Measurements from ENCODE around the gene TDRD1. TPM values are rescaled to one million over a fixed set of nuclear protein-coding genes. Genes with fewer than 3 reads are reported as not detected.
"Not testable (repeated sequence)": the region's sequence is repeated elsewhere in the genome, so short reads cannot be mapped to it uniquely, and the experiment has no call there.

The TDRD1 gene
- total RNA-seq, result 1 to 10 TPM in 1 of 4 donors, not detected in 3; 1.7 TPM

GRCh38 chr10:114179148-114179547 lies at the start of gene TDRD1:
Gene TDRD1 (plus strand): TSS chr10:114179353. CDS start chr10:114187832, 8,479 bp downstream.
- no peaks in the 10 kb centered on the region for H3K36me3 ChIP-seq
- DNase-seq, result no peak

GRCh38 chr10:114131094-114131493 lies 48.1 kb upstream of the TDRD1 start:
- Histone ChIP-seq H3K4me1 (no peaks in the 10 kb centered on the region), H3K27me3 (no peaks in the 10 kb centered on the region), H3K9me3 (no peaks in the 10 kb centered on the region), H3K36me3 (peaks cover 0 to 98% (median 0%) of the 10 kb centered on the region in 3 donors), H3K27ac (no peak overlapping the region), H3K4me3 (no peak overlapping the region)
- no peak for TF ChIP-seq POLR2A (IDR thresholded peaks at IDR 0.05)
- no peak for TF ChIP-seq CTCF (IDR thresholded peaks at IDR 0.05)
- no peak for DNase-seq

More at GRCh38 chr10:114179148-114179547, at the start of gene TDRD1:
- TF ChIP-seq CTCF (IDR thresholded peaks at IDR 0.05), result no peak
- no peak for TF ChIP-seq POLR2A (IDR thresholded peaks at IDR 0.05)
- Histone ChIP-seq H3K4me1 (no peaks in the 10 kb centered on the region), H3K27me3 (no peaks in the 10 kb centered on the region), H3K27ac (no peak within 1 kb of the TSS), H3K9me3 (no peaks in the 10 kb centered on the region), H3K4me3 (no peak within 1 kb of the TSS)

GRCh38 chr10:114135476-114135875 lies 43.7 kb upstream of the TDRD1 start:
- peaks cover 0 to 78% (median 0%) of the 10 kb centered on the region in 3 donors for H3K36me3 ChIP-seq
- H3K4me1 ChIP-seq, result no peaks in the 10 kb centered on the region
- H3K9me3 ChIP-seq, result no peaks in the 10 kb centered on the region
- TF ChIP-seq CTCF (IDR thresholded peaks at IDR 0.05), result no peak
- no peak for TF ChIP-seq POLR2A (IDR thresholded peaks at IDR 0.05)
- H3K4me3 ChIP-seq, result no peak overlapping the region
- DNase-seq, result no peak
- H3K27me3 ChIP-seq, result no peaks in the 10 kb centered on the region
- H3K27ac ChIP-seq, result no peak overlapping the region

- DNase-seq, result no peak
- no peak overlapping the region for H3K27ac ChIP-seq
These were observed 40.6 kb upstream of the TDRD1 start for GRCh38 chr10:114138581-114138980.

GRCh38 chr10:114140036-114140435 lies 39.1 kb upstream of the TDRD1 start:
- peaks cover 0 to 7% (median 0%) of the 10 kb centered on the region in 4 donors for H3K4me1 ChIP-seq
- H3K27me3 ChIP-seq, result no peaks in the 10 kb centered on the region
- H3K27ac ChIP-seq, result no peak overlapping the region
- no peak for DNase-seq
- H3K9me3 ChIP-seq, result no peaks in the 10 kb centered on the region
- no peak for TF ChIP-seq CTCF (IDR thresholded peaks at IDR 0.05)
- no peak for TF ChIP-seq POLR2A (IDR thresholded peaks at IDR 0.05)
- peaks cover 0 to 59% (median 0%) of the 10 kb centered on the region in 3 donors for H3K36me3 ChIP-seq
- no peak overlapping the region for H3K4me3 ChIP-seq

More at GRCh38 chr10:114138581-114138980, 40.6 kb upstream of the TDRD1 start:
- no peaks in the 10 kb centered on the region for H3K27me3 ChIP-seq
- no peaks in the 10 kb centered on the region for H3K9me3 ChIP-seq
- peaks cover 0 to 7% (median 0%) of the 10 kb centered on the region in 4 donors for H3K4me1 ChIP-seq
- peaks cover 0 to 67% (median 0%) of the 10 kb centered on the region in 3 donors for H3K36me3 ChIP-seq
- TF ChIP-seq POLR2A (IDR thresholded peaks at IDR 0.05), result no peak
- TF ChIP-seq CTCF (IDR thresholded peaks at IDR 0.05), result no peak
- H3K4me3 ChIP-seq, result no peak overlapping the region

- H3K27me3 ChIP-seq, H3K4me3 ChIP-seq, H3K27ac ChIP-seq, DNase-seq, H3K9me3 ChIP-seq, H3K4me1 ChIP-seq: not testable (repeated sequence)
- H3K36me3 ChIP-seq, result peaks cover 0 to 58% (median 0%) of the 10 kb centered on the region in 3 donors
These were observed 38.3 kb upstream of the TDRD1 start for GRCh38 chr10:114140827-114141226.
